Measurements from ENCODE around the gene SBF2.
A peak's percentile ranks its signal among the peaks of the same experiment; 100 is the strongest.

Gene SBF2

GRCh38 chr11:10301656-10302358 lies 7.8 kb upstream of the SBF2 start:
- Histone ChIP-seq H3K9ac (ENCODE audit: low read depth, low read length) (no peak overlapping the region), H3K36me3 (ENCODE audit: insufficient read depth, low read length) (peaks cover 3% of the 10 kb centered on the region; the same call in 1 of the 2 replicates), H3K4me2 (ENCODE audit: insufficient read depth, low read length) (peak overlapping the region; percentile 88), H2AFZ (ENCODE audit: low read depth, low read length) (no peak overlapping the region), H3K9me3 (ENCODE audit: insufficient read depth, low read length, severe bottlenecking) (no peaks in the 10 kb centered on the region), H4K20me1 (ENCODE audit: insufficient read depth, low read length) (peaks cover 8% of the 10 kb centered on the region), H3K4me1 (ENCODE audit: insufficient read depth, low read length) (peaks cover 54% of the 10 kb centered on the region), H3K27me3 (ENCODE audit: insufficient read depth, low read length, poor library complexity) (peaks cover 57% of the 10 kb centered on the region), H3K27ac (ENCODE audit: low read length) (no peak overlapping the region), H3K4me3 (ENCODE audit: low read depth in 1 of 2, low read length in 2 of 2) (peak overlapping the region in 1 of 2 experiments; percentile 68; a peak in 1 of 4 replicates), H3K79me2 (ENCODE audit: insufficient read depth, low read length) (no peaks in the 10 kb centered on the region)
- TF ChIP-seq, protein P1, sequence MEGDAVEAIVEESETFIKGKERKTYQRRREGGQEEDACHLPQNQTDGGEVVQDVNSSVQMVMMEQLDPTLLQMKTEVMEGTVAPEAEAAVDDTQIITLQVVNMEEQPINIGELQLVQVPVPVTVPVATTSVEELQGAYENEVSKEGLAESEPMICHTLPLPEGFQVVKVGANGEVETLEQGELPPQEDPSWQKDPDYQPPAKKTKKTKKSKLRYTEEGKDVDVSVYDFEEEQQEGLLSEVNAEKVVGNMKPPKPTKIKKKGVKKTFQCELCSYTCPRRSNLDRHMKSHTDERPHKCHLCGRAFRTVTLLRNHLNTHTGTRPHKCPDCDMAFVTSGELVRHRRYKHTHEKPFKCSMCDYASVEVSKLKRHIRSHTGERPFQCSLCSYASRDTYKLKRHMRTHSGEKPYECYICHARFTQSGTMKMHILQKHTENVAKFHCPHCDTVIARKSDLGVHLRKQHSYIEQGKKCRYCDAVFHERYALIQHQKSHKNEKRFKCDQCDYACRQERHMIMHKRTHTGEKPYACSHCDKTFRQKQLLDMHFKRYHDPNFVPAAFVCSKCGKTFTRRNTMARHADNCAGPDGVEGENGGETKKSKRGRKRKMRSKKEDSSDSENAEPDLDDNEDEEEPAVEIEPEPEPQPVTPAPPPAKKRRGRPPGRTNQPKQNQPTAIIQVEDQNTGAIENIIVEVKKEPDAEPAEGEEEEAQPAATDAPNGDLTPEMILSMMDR (IDR thresholded peaks at IDR 0.05; ENCODE audit: borderline replicate concordance, extremely low read depth, low read length, poor library complexity, severe bottlenecking): no peak
- TF ChIP-seq EZH2 (IDR thresholded peaks at IDR 0.05; ENCODE audit: borderline replicate concordance, low read depth, low read length, severe bottlenecking): no peak
- DNase-seq: no peak
- no peak for ATAC-seq (ENCODE audit: insufficient read depth, low read depth)

- Histone ChIP-seq H3K4me3 (ENCODE audit: low read depth in 1 of 2, low read length in 2 of 2) (no peak overlapping the region), H3K4me1 (ENCODE audit: insufficient read depth, low read length) (peaks cover 33% of the 10 kb centered on the region), H3K27ac (ENCODE audit: low read length) (no peak overlapping the region), H3K9me3 (ENCODE audit: insufficient read depth, low read length, severe bottlenecking) (no peaks in the 10 kb centered on the region), H3K27me3 (ENCODE audit: insufficient read depth, low read length, poor library complexity) (peaks cover 23% of the 10 kb centered on the region), H3K79me2 (ENCODE audit: insufficient read depth, low read length) (peaks cover 4% of the 10 kb centered on the region), H3K9ac (ENCODE audit: low read depth, low read length) (no peak overlapping the region), H3K36me3 (ENCODE audit: insufficient read depth, low read length) (peaks cover 5% of the 10 kb centered on the region; the same call in 1 of the 2 replicates), H4K20me1 (ENCODE audit: insufficient read depth, low read length) (peaks cover 3% of the 10 kb centered on the region; the same call in 1 of the 2 replicates), H3K4me2 (ENCODE audit: insufficient read depth, low read length) (no peak overlapping the region), H2AFZ (ENCODE audit: low read depth, low read length) (no peak overlapping the region)
- TF ChIP-seq, protein P1 (IDR thresholded peaks at IDR 0.05; ENCODE audit: borderline replicate concordance, extremely low read depth, low read length, poor library complexity, severe bottlenecking): peak; percentile 42
- TF ChIP-seq EZH2 (IDR thresholded peaks at IDR 0.05; ENCODE audit: borderline replicate concordance, low read depth, low read length, severe bottlenecking): no peak
- DNase-seq (peak; percentile 65), ATAC-seq (ENCODE audit: insufficient read depth, low read depth) (peak; percentile 88)
Measured at GRCh38 chr11:10298342-10298741, 4.3 kb upstream of the SBF2 start.

- peak overlapping the region; percentile 95; the same call in 1 of the 2 replicates for H2AFZ ChIP-seq (ENCODE audit: low read depth, low read length)
Measured at GRCh38 chr11:10295064-10295901, 1.3 kb upstream of the SBF2 start.

More at GRCh38 chr11:10295064-10295901, 1.3 kb upstream of the SBF2 start:
- ATAC-seq (ENCODE audit: insufficient read depth, low read depth) (no peak), DNase-seq (no peak)
- Histone ChIP-seq H3K27ac (ENCODE audit: low read length) (no peak overlapping the region), H3K4me2 (ENCODE audit: insufficient read depth, low read length) (peak overlapping the region; percentile 90), H3K27me3 (ENCODE audit: insufficient read depth, low read length, poor library complexity) (no peaks in the 10 kb centered on the region), H4K20me1 (ENCODE audit: insufficient read depth, low read length) (peaks cover 4% of the 10 kb centered on the region; the same call in 1 of the 2 replicates), H3K9me3 (ENCODE audit: insufficient read depth, low read length, severe bottlenecking) (no peaks in the 10 kb centered on the region), H3K36me3 (ENCODE audit: insufficient read depth, low read length) (peaks cover 5% of the 10 kb centered on the region; the same call in 1 of the 2 replicates), H3K4me1 (ENCODE audit: insufficient read depth, low read length) (peaks cover 38% of the 10 kb centered on the region), H3K9ac (ENCODE audit: low read depth, low read length) (no peak overlapping the region), H3K79me2 (ENCODE audit: insufficient read depth, low read length) (peaks cover 32% of the 10 kb centered on the region), H3K4me3 (ENCODE audit: low read depth in 1 of 2, low read length in 2 of 2) (no peak overlapping the region)
- TF ChIP-seq, protein P1 (IDR thresholded peaks at IDR 0.05; ENCODE audit: borderline replicate concordance, extremely low read depth, low read length, poor library complexity, severe bottlenecking): no peak
- no peak for TF ChIP-seq EZH2 (IDR thresholded peaks at IDR 0.05; ENCODE audit: borderline replicate concordance, low read depth, low read length, severe bottlenecking)
